Renal cortex interstitium (tissue), 15 donors: ENCODE data around the gene ERBB3. TPM values are rescaled to one million over a fixed set of nuclear protein-coding genes. Genes with fewer than 3 reads are reported as not detected.
"Not testable (repeated sequence)": the region's sequence is repeated elsewhere in the genome, so short reads cannot be mapped to it uniquely, and the experiment has no call there.

Experiments used
- DNase-seq, 11 donors: peaks; one replicate each; pipeline ENCODE4 v3.0.0-alpha.2; 2013; ENCODE audit warnings: low read depth in 9 of 11, low spot score in 4 of 11; ENCODE audit errors: extremely low read depth in 1 of 11
- long read RNA-seq, 16 experiments: transcript quantifications; one replicate each; lab custom pipeline, GENCODE V29; 2026
- polyA plus RNA-seq, 3 donors: library from polyadenylated mRNA; unstranded; fragments of 120-200 nt; gene quantifications; one replicate each; pipeline ENCODE4 v1.2.1, GENCODE V29; 2013; ENCODE audit not compliant: insufficient read length in 3 of 3

ERBB3 gene
- 100 to 1,000 TPM in 1 of 3 donors, 10 to 100 TPM in 2; 73.5 to 119 (median 96.1) TPM for polyA plus RNA-seq
- long read RNA-seq, donor 1, full-length matches to known transcripts = 2 of 2 reads
- long read RNA-seq, donor 1, partial matches to known transcripts = 0 of 2 reads
- long read RNA-seq, donor 1, other reads (novel, unspliced or antisense) = 0 of 2 reads
- long read RNA-seq, donor 2, full-length matches to known transcripts = 5 of 28 reads
- long read RNA-seq, donor 2, partial matches to known transcripts = 17 of 28 reads
- long read RNA-seq, donor 2, other reads (novel, unspliced or antisense) = 6 of 28 reads
- long read RNA-seq, donor 3, full-length matches to known transcripts = 8 of 8 reads
- long read RNA-seq, donor 3, partial matches to known transcripts = 0 of 8 reads
- long read RNA-seq, donor 3, other reads (novel, unspliced or antisense) = 0 of 8 reads
- long read RNA-seq, donor 4, full-length matches to known transcripts = 3 of 24 reads
- long read RNA-seq, donor 4, partial matches to known transcripts = 21 of 24 reads
- long read RNA-seq, donor 4, other reads (novel, unspliced or antisense) = 0 of 24 reads
- long read RNA-seq, donor 5 = 0 reads
- long read RNA-seq, donor 6, partial matches to known transcripts = 0 of 1 reads
- long read RNA-seq, donor 6, other reads (novel, unspliced or antisense) = 0 of 1 reads
- long read RNA-seq, donor 7, full-length matches to known transcripts = 4 of 4 reads
- long read RNA-seq, donor 7, partial matches to known transcripts = 0 of 4 reads
- long read RNA-seq, donor 7, other reads (novel, unspliced or antisense) = 0 of 4 reads
- long read RNA-seq, donor 8, full-length matches to known transcripts = 15 of 38 reads
- long read RNA-seq, donor 8, partial matches to known transcripts = 23 of 38 reads
- long read RNA-seq, donor 8, other reads (novel, unspliced or antisense) = 0 of 38 reads
- long read RNA-seq, donor 9, full-length matches to known transcripts = 3 of 3 reads
- long read RNA-seq, donor 9, partial matches to known transcripts = 0 of 3 reads
- long read RNA-seq, donor 9, other reads (novel, unspliced or antisense) = 0 of 3 reads
- long read RNA-seq, donor 10, partial matches to known transcripts = 5 of 9 reads
- long read RNA-seq, donor 10, other reads (novel, unspliced or antisense) = 0 of 9 reads
- long read RNA-seq, donor 11, full-length matches to known transcripts = 9 of 9 reads
- long read RNA-seq, donor 11, partial matches to known transcripts = 0 of 9 reads
- long read RNA-seq, donor 11, other reads (novel, unspliced or antisense) = 0 of 9 reads
- long read RNA-seq, donor 12, full-length matches to known transcripts = 5 of 5 reads
- long read RNA-seq, donor 12, partial matches to known transcripts = 0 of 5 reads
- long read RNA-seq, donor 12, other reads (novel, unspliced or antisense) = 0 of 5 reads
- long read RNA-seq, donor 13 = 0 reads
- long read RNA-seq, donor 14, full-length matches to known transcripts = 4 of 4 reads
- long read RNA-seq, donor 14, partial matches to known transcripts = 0 of 4 reads
- long read RNA-seq, donor 14, other reads (novel, unspliced or antisense) = 0 of 4 reads
- long read RNA-seq, donor 15, full-length matches to known transcripts = 3 of 3 reads
- long read RNA-seq, donor 15, partial matches to known transcripts = 0 of 3 reads
- long read RNA-seq, donor 15, other reads (novel, unspliced or antisense) = 0 of 3 reads
- long read RNA-seq, donor 16, full-length matches to known transcripts = 8 of 33 reads
- long read RNA-seq, donor 16, partial matches to known transcripts = 25 of 33 reads
- long read RNA-seq, donor 16, other reads (novel, unspliced or antisense) = 0 of 33 reads

DNA sequence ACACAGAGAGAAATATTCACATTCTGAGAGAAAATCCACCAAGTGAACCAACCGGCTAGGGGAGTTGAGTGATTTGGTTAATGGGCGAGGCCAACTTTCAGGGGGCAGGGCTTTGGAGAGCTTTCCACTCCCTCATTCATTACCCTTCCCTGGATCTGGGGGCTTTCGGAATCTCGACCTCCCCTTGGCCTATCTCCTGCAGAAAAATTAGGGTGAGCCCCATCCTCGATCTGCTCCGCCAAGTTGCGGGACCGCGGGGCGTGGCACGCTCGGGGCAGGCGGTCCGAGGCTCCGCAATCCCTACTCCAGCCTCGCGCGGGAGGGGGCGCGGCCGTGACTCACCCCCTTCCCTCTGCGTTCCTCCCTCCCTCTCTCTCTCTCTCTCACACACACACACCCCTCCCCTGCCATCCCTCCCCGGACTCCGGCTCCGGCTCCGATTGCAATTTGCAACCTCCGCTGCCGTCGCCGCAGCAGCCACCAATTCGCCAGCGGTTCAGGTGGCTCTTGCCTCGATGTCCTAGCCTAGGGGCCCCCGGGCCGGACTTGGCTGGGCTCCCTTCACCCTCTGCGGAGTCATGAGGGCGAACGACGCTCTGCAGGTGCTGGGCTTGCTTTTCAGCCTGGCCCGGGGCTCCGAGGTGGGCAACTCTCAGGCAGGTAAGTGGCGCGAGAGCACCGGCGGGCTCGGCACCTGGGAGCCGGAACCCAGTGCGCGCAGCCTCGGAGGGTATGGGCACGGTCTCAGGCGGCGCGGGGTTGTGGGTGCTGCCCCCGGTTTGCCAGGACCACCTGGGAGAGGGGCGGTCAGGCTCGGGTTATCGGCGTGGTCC is at the start of gene ERBB3:
Gene ERBB3 (plus strand): TSS at position 443 of the 833 bp plus-strand sequence. CDS start 136 bp downstream, at position 579.
- peak in 9 of 11 donors; percentile 51 to 86 (median 64) for DNase-seq

DNA sequence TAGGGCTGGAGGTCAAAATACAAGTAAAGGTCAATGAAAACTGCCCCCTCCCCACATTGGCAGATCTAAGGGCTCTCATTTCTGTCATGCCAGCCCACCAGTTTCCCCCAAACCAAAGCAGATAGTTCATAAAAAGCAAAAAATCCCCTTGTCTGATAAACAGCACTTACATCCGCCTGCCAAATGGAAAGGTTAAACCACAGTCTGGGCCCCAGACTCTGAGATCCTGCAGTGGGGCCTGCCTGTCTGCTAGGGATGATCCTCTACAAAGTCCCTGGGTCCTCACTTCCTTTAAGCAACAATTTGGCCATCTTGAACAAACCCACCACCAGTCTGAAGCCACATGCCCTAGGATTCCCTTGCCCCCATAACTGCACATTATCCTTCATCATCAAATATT is 48.0 kb upstream of the ERBB3 start:
- DNase-seq = no peak

DNA sequence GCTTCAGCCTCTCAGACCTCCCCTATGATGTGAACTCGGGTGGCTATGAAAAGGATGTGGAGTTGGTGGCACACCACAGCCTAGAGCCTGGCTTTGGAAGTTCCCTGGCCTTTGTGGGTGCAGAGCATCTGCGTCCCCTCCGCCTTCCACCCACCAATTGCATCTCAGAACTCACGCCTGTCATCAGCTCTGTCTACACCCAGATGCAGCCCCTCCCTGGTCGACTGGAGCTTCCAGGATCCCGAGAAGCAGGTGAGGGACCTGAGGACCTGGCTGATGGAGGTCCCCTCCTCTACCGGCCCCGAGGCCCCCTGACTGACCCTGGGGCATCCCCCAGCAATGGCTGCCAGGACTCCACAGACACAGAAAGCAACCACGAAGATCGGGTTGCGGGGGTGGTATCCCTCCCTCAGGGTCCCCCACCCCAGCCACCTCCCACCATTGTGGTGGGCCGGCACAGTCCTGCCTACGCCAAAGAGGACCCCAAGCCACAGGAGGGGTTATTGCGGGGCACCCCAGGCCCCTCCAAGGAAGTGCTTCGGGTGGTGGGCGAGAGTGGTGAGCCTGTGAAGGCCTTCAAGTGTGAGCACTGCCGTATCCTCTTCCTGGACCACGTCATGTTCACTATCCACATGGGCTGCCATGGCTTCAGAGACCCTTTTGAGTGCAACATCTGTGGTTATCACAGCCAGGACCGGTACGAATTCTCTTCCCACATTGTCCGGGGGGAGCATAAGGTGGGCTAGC is 45.2 kb upstream of the ERBB3 start:
- DNase-seq = no peak

DNA sequence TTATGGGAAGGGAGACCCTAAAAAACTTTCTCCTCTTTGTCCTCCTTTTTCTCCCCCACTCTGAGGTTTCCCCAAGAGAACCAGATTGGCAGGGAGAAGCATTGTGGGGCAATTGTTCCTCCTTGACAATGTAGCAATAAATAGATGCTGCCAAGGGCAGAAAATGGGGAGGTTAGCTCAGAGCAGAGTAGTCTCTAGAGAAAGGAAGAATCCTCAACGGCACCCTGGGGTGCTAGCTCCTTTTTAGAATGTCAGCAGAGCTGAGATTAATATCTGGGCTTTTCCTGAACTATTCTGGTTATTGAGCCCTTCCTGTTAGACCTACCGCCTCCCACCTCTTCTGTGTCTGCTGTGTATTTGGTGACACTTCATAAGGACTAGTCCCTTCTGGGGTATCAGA is 42.8 kb upstream of the ERBB3 start:
- no peak for DNase-seq

DNA sequence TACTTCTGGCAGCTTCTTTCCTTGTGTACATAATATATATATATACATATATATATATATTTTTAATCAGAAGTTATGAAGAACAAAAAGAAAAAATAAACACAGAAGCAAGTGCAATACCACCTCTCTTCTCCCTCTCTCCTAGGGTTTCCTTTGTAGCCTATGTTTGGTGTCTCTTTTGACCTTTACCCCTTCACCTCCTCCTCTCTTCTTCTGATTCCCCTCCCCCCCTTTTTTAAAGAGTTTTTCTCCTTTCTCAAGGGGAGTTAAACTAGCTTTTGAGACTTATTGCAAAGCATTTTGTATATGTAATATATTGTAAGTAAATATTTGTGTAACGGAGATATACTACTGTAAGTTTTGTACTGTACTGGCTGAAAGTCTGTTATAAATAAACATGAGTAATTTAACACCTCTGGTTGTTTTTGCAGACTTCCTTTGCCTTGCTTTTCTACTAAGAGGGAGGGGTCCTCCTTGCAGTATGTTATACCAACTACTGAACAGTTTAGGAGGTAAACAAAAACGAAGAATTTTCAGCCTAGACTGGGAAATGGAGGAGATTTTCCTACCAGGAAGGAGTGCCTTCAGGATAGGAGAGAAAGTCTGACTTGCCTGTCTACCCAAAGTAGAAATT is 41.8 kb upstream of the ERBB3 start:
- no peak for DNase-seq

DNA sequence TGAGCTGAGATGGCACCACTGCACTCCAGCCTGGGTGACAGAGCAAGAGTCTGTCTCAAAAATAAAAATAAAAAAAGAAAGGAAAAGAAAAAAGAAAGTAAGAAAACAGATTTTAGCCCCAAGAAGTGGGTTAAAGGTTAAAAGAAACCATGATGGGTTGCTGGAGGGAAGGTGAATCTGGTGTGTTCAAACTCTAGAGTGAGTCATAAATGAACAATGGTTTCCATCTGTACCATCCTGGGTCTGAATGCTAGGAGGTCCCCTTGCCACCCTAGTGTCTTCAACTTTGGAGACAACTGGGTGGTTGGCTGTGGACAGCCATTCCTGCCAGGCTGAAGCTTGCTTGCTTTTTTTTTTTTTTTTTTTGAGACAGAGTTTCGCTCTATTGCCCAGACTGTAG is 39.8 kb upstream of the ERBB3 start:
- DNase-seq = no peak

DNA sequence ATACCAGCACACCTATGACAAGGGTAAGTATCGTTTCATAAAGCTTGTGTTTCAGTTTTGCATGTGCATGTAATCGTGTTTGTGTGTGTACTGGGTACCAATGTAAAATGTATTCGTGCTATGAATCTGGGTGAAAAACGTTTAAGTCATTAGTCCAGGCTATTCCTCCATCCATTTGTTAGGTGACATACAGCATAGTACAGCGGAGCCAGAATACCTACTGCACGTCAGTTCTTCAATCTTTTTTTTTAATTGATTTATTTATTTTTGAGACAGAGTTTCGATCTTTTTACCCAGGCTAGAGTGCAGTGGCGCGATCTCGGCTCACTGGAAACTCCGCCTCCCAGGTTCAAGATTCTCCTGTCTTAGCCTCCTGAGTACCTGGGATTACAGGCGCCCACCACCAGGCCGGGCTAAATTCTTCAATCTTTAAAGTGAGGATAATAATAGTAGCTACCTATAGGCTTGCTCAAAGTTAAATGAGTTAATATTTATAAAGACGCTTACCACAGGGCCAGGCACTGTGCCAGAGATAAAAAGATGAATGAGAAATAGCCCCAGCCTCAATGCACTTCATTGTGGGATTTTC is 38.9 kb upstream of the ERBB3 start:
- no peak for DNase-seq

DNA sequence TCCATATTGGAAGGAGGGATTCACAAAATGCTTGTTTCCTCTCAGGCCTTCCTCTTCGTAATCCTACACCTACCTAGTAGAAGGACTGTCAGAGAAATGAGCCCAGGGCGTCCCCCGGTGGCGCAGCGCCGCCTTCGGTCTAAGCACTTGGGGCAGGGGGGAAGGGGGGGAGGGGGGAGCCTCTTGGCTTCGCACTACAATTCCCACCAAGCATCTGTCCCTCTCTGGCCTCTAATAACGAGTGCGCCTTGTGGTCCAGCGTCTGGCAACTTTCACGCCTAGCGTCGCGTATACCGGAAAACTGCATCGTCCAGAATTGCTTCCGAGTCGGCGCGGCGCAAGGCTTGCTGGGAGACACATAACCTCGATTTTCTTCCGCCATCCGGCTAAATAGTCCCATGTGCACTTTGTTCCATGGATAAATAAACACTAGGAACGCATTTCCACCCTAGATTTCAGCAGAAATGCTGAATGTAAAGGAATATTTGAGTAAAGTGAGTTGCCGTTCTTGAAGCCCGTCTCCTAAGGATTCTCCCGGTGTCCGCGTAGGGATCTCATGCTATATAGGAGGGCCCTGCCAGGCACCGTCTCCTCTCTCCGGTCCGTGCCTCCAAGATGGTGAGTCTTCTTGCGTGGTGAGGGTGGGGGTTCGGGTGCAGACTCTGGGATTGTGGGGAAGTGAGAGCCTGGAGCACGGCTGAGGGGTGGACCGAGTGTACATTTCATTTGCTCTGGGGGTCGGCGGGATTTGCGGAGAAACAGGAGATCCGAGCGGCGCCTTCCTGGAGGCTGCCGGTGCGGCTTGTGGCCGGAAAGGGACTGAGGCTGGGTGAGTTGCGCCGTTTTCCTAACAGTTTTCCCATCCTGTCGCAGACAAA is 38.2 kb upstream of the ERBB3 start, which contains the start of gene RPS26:
Gene RPS26 (plus strand): TSS at position 367 of the 878 bp plus-strand sequence. CDS start 249 bp downstream, at position 616.
- DNase-seq = peak; percentile 96 to 99 (median 99)

DNA sequence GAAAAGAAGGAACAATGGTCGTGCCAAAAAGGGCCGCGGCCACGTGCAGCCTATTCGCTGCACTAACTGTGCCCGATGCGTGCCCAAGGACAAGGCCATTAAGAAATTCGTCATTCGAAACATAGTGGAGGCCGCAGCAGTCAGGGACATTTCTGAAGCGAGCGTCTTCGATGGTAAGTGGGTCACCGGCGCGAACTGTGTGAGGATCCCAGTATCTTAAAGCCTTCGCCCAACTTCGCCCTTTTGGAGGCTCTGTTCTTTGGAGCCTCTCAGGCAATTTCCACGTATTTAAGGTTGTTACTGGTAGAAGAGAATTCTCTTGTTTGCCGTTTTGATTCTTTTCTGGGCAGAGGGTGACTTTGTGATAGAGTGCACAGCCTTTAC is 37.5 kb upstream of the ERBB3 start:
- DNase-seq = not testable (repeated sequence)

DNA sequence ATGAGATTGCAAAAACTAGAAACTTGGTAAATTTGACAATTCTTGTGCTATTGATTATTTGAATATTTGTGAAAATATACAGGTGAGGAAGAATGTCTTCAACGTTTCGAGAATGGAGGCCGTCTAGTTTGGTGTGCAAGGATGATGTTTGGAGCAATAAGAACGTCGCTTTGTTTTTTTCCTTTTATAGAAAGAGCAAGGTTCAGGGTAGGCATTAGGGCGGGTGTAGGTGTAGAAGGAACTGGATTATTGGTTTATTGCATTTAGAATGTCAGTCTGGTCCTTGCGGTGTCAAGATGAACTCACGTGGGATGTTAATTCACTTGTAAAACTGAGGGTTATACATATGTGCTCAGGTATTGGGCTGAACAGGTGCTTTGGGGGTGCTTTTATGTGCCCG is 37.1 kb upstream of the ERBB3 start:
- DNase-seq = no peak

DNA sequence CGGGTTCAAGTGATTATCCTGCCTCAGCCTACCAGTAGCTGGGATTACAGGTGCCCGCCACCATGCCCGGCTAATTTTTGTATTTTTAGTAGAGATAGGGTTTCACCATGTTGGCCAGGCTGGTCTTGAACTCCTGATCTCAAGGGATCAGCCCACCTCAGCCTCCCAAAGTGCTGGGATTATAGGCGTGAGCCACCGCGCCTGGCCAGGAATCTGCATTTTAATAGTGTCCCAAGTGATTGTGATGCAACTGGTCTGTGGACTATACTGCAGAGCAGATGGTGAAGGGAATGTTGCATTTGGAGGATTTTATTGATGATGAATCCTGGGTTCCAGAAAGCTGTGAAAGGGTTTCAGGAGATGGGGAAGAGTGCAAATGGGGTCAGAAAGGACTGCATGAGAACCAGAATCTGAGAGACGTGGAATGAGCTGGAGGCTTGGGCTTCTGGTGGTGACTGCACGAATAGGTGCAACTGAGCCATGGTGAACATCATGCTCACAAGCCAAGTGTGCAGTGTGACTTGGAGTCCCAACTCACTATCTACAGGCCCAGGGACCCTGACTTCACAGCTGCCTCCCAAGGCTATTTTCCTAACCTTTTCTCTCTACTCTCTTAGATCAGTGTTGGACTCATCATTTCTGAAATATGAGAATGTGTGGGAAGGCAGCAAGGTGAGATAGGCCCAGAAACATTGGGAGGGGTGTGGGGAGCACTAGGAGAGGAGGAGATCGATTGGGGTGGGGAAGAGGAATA is 33.8 kb upstream of the ERBB3 start:
- no peak for DNase-seq

DNA sequence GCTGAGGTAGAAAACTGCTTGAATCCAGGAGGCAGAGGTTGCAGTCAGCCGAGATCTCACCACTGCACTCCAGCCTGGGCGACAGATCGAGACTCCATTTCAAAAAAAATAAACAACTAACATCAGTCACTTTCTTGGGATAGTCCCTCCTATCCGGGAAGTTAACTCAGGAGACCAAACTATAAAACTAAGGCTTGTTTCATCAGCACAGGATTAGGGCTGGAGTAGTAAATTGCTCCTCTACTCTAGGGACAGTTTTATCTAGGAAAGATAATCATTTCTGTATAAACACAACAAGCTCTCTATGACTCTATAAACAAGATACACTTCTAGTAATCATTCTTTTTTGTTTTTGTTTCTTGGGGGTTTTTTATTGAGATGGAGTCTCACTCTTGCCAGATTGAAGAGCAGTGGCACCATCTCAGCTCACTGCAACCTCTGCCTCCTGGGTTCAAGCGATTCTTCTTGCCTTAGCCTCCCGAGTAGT is 26.5 kb upstream of the ERBB3 start:
- DNase-seq = no peak

DNA sequence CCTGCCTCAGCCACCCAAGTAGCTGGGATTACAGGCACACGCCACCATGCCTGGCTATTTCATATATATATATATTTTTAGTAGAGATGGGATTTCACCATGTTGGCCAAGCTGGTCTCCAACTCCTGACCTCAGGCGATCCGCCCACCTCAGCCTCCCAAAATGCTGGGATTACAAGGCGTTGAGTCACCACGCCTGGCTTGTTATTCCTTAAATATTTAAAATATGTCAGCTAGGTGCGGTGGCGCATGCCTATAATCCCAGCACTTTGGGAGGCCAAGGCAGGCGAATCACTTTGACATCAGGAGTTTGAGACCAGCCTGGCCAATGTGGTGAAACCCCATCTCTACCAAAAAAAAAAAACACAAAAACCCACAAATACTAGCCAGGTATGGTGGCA is 20.0 kb upstream of the ERBB3 start:
- DNase-seq = not testable (repeated sequence)

DNA sequence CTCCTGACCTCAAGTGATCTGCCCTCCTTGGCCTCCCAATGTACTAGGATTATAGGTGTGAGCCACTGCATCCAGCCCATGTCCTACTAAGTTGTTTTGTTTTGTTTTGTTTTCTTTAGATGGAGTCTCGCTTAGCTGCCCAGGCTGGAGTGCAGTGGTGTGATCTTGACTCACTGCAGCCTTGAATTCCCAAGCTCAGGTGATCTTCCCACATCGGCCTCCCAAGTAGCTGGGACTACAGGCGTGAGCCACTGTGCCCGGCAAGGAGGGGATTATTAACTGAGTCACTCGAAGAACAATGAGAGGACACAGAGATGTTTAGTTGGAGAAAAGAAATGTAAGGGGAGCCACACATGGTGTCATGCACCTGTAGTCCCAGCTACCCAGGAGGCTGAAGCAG is 18.0 kb upstream of the ERBB3 start:
- DNase-seq = no peak
